GM21786 (cell line): ENCODE measurements around the gene MIF4GD.
"Not testable (repeated sequence)": the region's sequence is repeated elsewhere in the genome, so short reads cannot be mapped to it uniquely, and the experiment has no call there.

Experiments used
- ATAC-seq: cut with Tn5 transposase; IDR thresholded peaks from one replicate; pipeline ENCODE4 v1.9.1; 2021; ENCODE audit not compliant: unreplicated experiment

MIF4GD gene

DNA sequence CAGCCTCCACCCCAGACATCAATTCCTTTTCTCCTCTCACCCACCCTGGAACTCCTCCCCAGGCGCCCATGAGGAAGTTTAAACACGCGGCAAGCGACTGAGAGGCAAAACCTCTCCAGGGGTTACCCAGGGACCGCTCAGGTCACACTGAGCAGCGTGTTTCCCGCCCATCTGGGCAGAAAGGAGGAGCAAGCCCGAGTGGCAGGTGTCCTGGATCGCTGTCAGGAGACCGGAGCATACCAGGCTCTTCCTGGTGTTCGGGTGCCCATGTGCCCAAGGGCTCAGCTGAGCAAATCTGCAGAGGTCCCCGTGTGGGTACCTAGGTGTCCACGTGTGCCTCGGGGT lies 17.7 kb upstream of the MIF4GD start:
- ATAC-seq = peak; percentile 4

DNA sequence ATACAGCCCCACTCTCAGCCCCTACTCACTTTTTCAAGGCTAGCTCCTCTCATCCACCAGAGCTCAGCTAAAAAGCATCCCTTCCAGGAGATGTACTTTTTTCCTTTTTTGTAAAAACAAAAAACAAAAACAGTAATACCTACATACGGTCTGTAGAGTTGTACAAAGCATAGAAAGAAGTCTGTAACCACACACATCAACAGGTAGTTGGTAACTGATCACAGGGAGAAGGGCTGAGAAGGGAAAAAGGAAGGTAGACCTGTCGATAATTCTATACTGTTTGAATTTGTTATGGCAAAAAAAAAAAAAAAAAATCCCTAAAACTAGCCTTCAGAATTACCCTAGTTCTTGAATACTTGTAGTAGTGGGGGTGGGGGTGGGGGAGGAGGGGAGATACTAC lies 17.3 kb upstream of the MIF4GD start:
- ATAC-seq = no peak

DNA sequence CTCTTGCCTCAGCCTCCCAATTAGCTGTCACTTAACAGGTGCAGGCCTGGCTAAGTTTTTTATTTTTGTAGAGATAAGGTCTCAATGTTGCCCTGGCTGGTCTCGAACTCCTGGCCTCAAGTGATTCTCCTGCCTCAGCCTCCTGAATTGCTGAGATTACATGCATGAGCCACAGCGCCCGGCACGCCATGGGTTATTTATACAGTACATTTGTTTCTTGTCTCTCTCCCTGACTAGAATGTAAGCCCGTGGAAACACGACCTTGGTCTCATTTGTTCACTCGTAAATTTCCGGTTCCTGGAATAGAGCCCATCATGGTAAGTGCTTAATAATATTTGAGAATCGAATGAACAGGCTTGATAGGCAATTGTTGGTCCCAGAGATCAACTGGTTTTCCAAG lies 16.2 kb upstream of the MIF4GD start:
- ATAC-seq = no peak

GRCh38 chr17:75285123-75285522 lies 14.1 kb upstream of the MIF4GD start:
- no peak for ATAC-seq

- not testable (repeated sequence) for ATAC-seq
These were observed 9.2 kb upstream of the MIF4GD start for GRCh38 chr17:75280189-75280588.

- ATAC-seq = no peak
These were observed 6.6 kb upstream of the MIF4GD start for GRCh38 chr17:75277664-75278071.

DNA sequence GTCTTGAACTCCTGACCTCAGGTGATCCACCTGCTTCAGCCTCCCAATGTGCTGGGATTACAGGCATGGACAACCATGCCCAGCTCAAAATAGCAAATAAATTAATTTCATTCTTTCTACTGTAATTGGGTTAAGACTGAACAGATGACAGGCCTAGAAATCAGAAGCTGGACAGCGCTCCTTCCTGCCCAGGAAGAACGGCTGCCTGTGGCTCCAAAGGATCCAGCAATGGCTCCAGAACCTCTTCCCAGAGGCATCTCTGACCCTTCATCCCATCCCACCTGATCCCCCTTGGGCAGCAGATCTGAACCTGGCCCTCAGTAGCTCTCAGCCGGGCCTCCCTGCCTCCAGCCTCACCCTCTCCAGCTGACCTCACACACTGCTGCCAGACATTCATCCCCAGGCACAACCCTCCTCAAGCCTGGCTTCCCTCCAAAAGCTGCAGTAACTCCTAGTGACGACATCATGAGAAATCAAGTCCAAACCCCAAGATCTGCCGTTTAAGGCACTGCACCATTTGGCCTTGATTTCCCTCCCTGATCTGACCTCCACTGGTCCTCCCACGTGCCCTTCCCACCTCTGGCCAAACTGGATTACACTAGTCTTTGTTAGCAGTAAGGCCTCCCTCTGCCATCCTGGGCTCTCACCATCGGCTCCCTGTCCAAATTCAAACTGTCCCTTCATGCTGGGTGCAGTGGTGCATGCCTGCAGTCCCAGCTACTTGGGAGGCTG lies 3.1 kb upstream of the MIF4GD start:
- no peak for ATAC-seq

DNA sequence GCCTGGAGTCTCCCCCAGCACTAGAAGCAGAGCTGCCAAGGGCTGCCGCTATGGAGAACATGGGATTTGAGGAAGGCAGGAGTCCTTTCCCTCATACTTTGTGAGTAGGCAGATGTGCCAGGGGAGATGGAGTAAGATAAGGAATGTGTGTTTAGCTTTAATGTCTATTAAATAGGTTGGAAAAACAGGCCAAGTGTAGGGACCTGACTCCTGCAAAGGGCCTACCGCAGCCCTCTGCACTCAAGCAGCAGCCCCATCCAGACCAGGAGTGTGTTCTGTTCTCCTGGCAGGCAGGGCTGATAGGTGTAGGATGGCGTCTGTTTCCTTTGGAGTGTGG lies 1.8 kb upstream of the MIF4GD start:
- no peak for ATAC-seq

GRCh38 chr17:75271955-75272847 lies 1.2 kb upstream of the MIF4GD start:
- no peak for ATAC-seq

- peak; percentile 64 for ATAC-seq
These were observed 363 bp upstream of the MIF4GD start for GRCh38 chr17:75271233-75271954.

DNA sequence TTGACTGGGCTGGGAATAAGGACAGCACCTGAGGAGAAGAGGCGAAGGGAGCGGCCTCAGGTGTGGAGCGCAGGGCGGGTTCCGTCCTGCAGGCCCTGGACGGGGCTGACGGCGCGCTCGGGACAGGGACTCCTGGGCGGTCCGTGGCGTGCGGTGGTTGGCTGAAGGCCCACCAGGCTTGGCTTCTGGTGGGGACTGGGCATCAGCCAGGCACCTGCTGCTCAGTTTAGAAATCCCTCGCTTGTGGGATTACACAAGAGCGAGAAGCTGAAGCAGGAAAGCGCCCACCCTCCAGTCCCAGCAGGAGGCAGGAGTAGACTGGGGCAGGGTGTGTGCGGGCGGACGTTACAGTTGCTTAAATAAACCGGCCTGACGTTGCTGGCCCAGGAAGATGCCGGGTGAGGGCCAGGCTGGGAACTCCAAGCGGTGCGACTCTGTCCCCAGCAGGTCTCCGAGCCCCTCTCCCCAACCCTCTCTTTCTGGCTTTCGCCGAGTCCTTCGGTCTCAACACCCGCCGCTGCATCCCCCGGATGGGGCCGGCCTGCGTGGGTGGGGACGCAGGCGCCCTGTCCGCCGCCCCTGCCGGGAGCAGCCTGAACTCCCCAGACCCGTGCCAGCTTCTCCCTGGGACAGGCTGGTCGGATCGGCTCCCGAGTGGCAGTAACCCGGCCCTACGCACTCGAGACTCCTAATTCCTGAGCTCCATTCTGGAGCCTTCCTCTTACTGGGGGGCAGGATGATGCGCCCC lies 639 bp downstream of the MIF4GD start:
- ATAC-seq = peak; percentile 39

GRCh38 chr17:75269844-75270217 lies 1.2 kb downstream of the MIF4GD start:
- no peak for ATAC-seq

DNA sequence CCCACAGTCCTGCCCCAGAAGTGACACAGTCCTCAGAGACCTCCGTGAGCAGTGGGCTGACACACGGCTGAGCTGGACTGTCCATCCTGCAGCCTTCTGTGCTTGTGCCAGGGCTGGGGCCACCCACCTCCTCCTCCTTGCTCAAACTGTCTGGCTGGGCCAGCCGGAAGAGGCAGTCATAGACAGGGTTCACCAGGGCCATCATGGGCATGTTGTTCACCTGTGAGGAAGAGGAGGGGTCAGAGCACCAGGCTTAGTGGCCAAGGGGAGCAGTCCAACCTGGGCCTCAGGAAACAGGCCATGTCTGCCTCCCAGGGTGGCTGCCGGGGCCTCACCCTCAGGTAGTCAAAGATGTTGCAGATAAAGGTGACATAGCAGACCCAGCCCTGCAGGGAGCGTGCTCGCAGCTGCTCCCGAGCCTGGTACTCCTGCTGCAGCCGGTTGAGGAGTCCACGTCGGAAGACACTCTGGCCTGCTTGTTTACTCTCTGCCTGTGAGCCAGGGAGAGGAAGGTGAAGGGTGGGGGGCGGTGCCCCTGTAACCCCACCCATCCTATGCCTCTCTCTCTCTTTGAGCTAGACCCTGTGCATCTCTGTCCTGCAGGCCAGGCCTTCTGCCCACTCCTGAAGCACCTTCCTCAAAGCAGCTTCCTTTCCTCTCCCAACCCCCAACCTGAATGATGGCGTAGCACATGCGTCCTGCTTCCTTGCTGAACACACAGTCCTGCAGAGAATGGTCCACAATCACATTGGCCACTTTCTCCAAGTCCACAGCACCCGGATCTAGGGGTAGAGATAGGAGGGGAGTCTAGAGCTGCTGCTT lies 3.4 kb downstream of the MIF4GD start:
- no peak for ATAC-seq

DNA sequence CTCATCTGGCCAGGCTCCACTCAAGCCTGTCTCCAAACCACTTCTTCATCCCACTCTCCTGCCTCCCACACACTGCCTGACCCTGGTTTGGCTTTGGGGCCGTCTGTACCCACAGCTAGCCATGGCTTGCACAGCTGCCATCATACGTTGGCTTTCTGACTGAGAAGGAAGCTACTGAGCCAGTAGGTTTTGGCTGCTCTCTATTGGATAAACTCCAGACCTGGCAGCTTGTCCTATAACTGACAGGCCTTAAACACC lies 3.9 kb downstream of the MIF4GD start:
- no peak for ATAC-seq

GRCh38 chr17:75266316-75267152 lies 4.5 kb downstream of the MIF4GD start:
- no peak for ATAC-seq

- ATAC-seq = no peak
These were observed 5.3 kb downstream of the MIF4GD start for GRCh38 chr17:75265614-75266315.

DNA sequence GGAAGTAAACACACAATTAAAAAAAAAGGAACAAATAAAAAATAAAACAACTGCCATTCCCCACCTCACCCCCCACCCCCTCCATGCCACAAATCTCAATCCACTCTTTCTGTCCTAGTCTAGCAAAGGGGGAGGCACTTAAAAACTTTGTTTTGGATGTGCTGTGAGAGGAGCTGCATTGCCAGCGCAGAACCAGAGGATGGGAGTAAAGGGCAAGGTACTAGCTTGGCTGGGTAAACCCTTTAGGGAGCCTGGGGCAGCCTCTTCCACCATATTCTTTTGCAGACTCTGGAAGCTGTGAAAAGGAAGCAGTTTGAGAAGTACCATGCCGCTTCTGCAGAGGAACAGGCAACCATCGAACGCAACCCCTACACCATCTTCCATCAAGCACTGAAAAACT lies 8.0 kb downstream of the MIF4GD start:
- ATAC-seq = no peak

DNA sequence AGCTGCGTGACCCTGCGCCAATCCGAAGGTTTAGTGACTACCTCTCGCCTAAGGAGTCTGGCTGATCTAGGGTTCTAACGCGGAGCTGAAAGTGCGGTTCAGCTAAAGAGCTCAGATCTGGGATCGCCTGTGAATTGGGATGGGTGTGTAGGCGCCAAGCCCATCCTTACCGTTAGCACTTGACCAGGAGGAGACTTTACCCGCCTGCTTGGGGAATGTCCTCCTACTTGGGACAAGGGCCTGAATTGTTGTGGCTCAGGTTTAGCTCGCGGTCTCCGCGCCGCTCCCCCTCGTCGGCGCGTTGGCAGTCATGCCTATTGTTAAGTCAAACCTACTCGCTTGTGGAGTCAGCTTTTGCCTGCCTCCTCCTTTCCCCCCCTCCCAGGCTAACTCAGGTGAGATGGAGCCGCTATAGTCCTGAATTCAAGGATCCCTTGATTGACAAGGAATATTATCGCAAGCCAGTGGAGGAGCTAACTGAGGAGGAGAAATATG lies 8.9 kb downstream of the MIF4GD start:
- no peak for ATAC-seq
